ENCODE results near the gene PSMD7. TPM values are rescaled to one million over a fixed set of nuclear protein-coding genes. Genes with fewer than 3 reads are reported as not detected.

PSMD7 gene
- total and polyA plus RNA-seq, 2 experiments from 2014 or later = 116 to 165 TPM

- Mint-ChIP-seq H3K9me3 (peaks cover 8% of the 10 kb centered on the region), H3K4me1 (peaks cover 32% of the 10 kb centered on the region), H3K27me3 (ENCODE audit: insufficient read depth, low read depth, poor library complexity) (peaks cover 5% of the 10 kb centered on the region), H3K27ac (no peak overlapping the region), H3K36me3 (ENCODE audit: low read depth) (0 out of 3 replicates have a peak, but pooled peaks cover 3% of the 10 kb centered on the region), H3K4me3 (no peak overlapping the region)
- peaks cover 8% of the 10 kb centered on the region for H3K4me1 ChIP-seq (ENCODE audit: insufficient read depth)
- no peak overlapping the region for H3K4me2 ChIP-seq
- no peaks in the 10 kb centered on the region for H3K9me2 ChIP-seq (ENCODE audit: insufficient read depth)
- TF ChIP-seq, protein P1, sequence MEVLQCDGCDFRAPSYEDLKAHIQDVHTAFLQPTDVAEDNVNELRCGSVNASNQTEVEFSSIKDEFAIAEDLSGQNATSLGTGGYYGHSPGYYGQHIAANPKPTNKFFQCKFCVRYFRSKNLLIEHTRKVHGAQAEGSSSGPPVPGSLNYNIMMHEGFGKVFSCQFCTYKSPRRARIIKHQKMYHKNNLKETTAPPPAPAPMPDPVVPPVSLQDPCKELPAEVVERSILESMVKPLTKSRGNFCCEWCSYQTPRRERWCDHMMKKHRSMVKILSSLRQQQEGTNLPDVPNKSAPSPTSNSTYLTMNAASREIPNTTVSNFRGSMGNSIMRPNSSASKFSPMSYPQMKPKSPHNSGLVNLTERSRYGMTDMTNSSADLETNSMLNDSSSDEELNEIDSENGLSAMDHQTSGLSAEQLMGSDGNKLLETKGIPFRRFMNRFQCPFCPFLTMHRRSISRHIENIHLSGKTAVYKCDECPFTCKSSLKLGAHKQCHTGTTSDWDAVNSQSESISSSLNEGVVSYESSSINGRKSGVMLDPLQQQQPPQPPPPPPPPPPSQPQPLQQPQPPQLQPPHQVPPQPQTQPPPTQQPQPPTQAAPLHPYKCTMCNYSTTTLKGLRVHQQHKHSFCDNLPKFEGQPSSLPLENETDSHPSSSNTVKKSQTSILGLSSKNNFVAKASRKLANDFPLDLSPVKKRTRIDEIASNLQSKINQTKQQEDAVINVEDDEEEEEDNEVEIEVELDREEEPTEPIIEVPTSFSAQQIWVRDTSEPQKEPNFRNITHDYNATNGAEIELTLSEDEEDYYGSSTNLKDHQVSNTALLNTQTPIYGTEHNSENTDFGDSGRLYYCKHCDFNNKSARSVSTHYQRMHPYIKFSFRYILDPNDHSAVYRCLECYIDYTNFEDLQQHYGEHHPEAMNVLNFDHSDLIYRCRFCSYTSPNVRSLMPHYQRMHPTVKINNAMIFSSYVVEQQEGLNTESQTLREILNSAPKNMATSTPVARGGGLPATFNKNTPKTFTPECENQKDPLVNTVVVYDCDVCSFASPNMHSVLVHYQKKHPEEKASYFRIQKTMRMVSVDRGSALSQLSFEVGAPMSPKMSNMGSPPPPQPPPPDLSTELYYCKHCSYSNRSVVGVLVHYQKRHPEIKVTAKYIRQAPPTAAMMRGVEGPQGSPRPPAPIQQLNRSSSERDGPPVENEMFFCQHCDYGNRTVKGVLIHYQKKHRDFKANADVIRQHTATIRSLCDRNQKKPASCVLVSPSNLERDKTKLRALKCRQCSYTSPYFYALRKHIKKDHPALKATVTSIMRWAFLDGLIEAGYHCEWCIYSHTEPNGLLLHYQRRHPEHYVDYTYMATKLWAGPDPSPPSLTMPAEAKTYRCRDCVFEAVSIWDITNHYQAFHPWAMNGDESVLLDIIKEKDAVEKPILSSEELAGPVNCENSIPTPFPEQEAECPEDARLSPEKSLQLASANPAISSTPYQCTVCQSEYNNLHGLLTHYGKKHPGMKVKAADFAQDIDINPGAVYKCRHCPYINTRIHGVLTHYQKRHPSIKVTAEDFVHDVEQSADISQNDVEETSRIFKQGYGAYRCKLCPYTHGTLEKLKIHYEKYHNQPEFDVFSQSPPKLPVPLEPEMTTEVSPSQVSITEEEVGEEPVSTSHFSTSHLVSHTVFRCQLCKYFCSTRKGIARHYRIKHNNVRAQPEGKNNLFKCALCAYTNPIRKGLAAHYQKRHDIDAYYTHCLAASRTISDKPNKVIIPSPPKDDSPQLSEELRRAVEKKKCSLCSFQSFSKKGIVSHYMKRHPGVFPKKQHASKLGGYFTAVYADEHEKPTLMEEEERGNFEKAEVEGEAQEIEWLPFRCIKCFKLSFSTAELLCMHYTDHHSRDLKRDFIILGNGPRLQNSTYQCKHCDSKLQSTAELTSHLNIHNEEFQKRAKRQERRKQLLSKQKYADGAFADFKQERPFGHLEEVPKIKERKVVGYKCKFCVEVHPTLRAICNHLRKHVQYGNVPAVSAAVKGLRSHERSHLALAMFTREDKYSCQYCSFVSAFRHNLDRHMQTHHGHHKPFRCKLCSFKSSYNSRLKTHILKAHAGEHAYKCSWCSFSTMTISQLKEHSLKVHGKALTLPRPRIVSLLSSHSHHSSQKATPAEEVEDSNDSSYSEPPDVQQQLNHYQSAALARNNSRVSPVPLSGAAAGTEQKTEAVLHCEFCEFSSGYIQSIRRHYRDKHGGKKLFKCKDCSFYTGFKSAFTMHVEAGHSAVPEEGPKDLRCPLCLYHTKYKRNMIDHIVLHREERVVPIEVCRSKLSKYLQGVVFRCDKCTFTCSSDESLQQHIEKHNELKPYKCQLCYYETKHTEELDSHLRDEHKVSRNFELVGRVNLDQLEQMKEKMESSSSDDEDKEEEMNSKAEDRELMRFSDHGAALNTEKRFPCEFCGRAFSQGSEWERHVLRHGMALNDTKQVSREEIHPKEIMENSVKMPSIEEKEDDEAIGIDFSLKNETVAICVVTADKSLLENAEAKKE (CRISPR knock-in tag; IDR thresholded peaks at IDR 0.05) = no peak
- no peak for TF ChIP-seq EZH2phosphoT487 (IDR thresholded peaks at IDR 0.05; ENCODE audit: unreplicated experiment)
- TF ChIP-seq NANOG (IDR thresholded peaks at IDR 0.05; ENCODE audit: borderline replicate concordance) = no peak
- no peak for TF ChIP-seq ZNF114 (CRISPR knock-in tag; IDR thresholded peaks at IDR 0.05)
- no peak for TF ChIP-seq ZNF331 (CRISPR knock-in tag; IDR thresholded peaks at IDR 0.05; ENCODE audit: low read depth)
- TF ChIP-seq, protein P2, sequence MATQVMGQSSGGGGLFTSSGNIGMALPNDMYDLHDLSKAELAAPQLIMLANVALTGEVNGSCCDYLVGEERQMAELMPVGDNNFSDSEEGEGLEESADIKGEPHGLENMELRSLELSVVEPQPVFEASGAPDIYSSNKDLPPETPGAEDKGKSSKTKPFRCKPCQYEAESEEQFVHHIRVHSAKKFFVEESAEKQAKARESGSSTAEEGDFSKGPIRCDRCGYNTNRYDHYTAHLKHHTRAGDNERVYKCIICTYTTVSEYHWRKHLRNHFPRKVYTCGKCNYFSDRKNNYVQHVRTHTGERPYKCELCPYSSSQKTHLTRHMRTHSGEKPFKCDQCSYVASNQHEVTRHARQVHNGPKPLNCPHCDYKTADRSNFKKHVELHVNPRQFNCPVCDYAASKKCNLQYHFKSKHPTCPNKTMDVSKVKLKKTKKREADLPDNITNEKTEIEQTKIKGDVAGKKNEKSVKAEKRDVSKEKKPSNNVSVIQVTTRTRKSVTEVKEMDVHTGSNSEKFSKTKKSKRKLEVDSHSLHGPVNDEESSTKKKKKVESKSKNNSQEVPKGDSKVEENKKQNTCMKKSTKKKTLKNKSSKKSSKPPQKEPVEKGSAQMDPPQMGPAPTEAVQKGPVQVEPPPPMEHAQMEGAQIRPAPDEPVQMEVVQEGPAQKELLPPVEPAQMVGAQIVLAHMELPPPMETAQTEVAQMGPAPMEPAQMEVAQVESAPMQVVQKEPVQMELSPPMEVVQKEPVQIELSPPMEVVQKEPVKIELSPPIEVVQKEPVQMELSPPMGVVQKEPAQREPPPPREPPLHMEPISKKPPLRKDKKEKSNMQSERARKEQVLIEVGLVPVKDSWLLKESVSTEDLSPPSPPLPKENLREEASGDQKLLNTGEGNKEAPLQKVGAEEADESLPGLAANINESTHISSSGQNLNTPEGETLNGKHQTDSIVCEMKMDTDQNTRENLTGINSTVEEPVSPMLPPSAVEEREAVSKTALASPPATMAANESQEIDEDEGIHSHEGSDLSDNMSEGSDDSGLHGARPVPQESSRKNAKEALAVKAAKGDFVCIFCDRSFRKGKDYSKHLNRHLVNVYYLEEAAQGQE (IDR thresholded peaks at IDR 0.05; ENCODE audit: unreplicated experiment) = no peak
- no peak for TF ChIP-seq CREB1 (CRISPR knock-in tag; IDR thresholded peaks at IDR 0.05; ENCODE audit: low read depth)
- TF ChIP-seq STAT1 (IDR thresholded peaks at IDR 0.05; ENCODE audit: unreplicated experiment) = no peak
- TF ChIP-seq, protein P3, sequence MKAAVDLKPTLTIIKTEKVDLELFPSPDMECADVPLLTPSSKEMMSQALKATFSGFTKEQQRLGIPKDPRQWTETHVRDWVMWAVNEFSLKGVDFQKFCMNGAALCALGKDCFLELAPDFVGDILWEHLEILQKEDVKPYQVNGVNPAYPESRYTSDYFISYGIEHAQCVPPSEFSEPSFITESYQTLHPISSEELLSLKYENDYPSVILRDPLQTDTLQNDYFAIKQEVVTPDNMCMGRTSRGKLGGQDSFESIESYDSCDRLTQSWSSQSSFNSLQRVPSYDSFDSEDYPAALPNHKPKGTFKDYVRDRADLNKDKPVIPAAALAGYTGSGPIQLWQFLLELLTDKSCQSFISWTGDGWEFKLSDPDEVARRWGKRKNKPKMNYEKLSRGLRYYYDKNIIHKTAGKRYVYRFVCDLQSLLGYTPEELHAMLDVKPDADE (IDR thresholded peaks at IDR 0.05) = no peak
- ATAC-seq (no peak), DNase-seq (ENCODE audit: low spot score) (no peak)
- 0 out of 2 replicates have a peak, but pooled peaks cover 6% of the 10 kb centered on the region for H3K36me3 ChIP-seq (ENCODE audit: insufficient read depth)
- no peaks in the 10 kb centered on the region for H3K79me2 ChIP-seq (replicated peaks; ENCODE audit: insufficient read depth)
- no peaks in the 10 kb centered on the region for H3F3A ChIP-seq (replicated peaks; ENCODE audit: low read depth)
- no peaks in the 10 kb centered on the region for H4K20me1 ChIP-seq (replicated peaks; ENCODE audit: insufficient read depth)
- H2AFZ ChIP-seq = no peak overlapping the region
- no peaks in the 10 kb centered on the region for H3K27me3 ChIP-seq (ENCODE audit: insufficient read depth)
- H3K27ac ChIP-seq (ENCODE audit: low read depth) = no peak overlapping the region
- H3K4me3 ChIP-seq = no peak overlapping the region
Measured at GRCh38 chr16:74280448-74280847, 16.2 kb upstream of the PSMD7 start.

Data from GM23338 (cell line).